ENCODE measurements around the gene CBARP.

The CBARP gene

GRCh38 chr19:1227304-1228054 lies 10.3 kb downstream of the CBARP start:
- DNase-seq (ENCODE audit: low spot score), result no peak

GRCh38 chr19:1226522-1227303 lies 11.1 kb downstream of the CBARP start:
- DNase-seq (ENCODE audit: low spot score), result no peak

- no peak for DNase-seq (ENCODE audit: low spot score)
Measured at GRCh38 chr19:1226227-1226518, 11.6 kb downstream of the CBARP start.

GRCh38 chr19:1225440-1226226 lies 12.2 kb downstream of the CBARP start:
- DNase-seq (ENCODE audit: low spot score), result no peak

GRCh38 chr19:1224847-1225246 lies 13.0 kb downstream of the CBARP start:
- DNase-seq (ENCODE audit: low spot score), result no peak

GRCh38 chr19:1224047-1224825 lies 13.6 kb downstream of the CBARP start:
- no peak for DNase-seq (ENCODE audit: low spot score)

- DNase-seq (ENCODE audit: low spot score), result no peak
Measured at GRCh38 chr19:1223018-1223855, 14.6 kb downstream of the CBARP start.

- DNase-seq (ENCODE audit: low spot score), result no peak
Measured at GRCh38 chr19:1222394-1222793, 15.4 kb downstream of the CBARP start.

GRCh38 chr19:1221904-1222255 lies 15.9 kb downstream of the CBARP start:
- no peak for DNase-seq (ENCODE audit: low spot score)

- peak; percentile 82 for DNase-seq (ENCODE audit: low spot score)
Measured at GRCh38 chr19:1220976-1221903, 16.6 kb downstream of the CBARP start.

GRCh38 chr19:1220477-1220930 lies 17.3 kb downstream of the CBARP start:
- no peak for DNase-seq (ENCODE audit: low spot score)

- DNase-seq (ENCODE audit: low spot score), result no peak
Measured at GRCh38 chr19:1219786-1220476, 17.9 kb downstream of the CBARP start.

GRCh38 chr19:1218751-1219567 lies 18.8 kb downstream of the CBARP start:
- DNase-seq (ENCODE audit: low spot score), result no peak

- DNase-seq (ENCODE audit: low spot score), result no peak
Measured at GRCh38 chr19:1217366-1217765, 20.4 kb downstream of the CBARP start.

GRCh38 chr19:1216756-1217155 lies 21.0 kb downstream of the CBARP start:
- DNase-seq (ENCODE audit: low spot score), result no peak

- peak; percentile 63 for DNase-seq (ENCODE audit: low spot score)
Measured at GRCh38 chr19:1214862-1215731, 22.7 kb downstream of the CBARP start.

GRCh38 chr19:1214299-1214861 lies 23.4 kb downstream of the CBARP start:
- DNase-seq (ENCODE audit: low spot score), result no peak

All from AG08395 (cell line).